Measurements from ENCODE around the gene CD300LF.

DNA sequence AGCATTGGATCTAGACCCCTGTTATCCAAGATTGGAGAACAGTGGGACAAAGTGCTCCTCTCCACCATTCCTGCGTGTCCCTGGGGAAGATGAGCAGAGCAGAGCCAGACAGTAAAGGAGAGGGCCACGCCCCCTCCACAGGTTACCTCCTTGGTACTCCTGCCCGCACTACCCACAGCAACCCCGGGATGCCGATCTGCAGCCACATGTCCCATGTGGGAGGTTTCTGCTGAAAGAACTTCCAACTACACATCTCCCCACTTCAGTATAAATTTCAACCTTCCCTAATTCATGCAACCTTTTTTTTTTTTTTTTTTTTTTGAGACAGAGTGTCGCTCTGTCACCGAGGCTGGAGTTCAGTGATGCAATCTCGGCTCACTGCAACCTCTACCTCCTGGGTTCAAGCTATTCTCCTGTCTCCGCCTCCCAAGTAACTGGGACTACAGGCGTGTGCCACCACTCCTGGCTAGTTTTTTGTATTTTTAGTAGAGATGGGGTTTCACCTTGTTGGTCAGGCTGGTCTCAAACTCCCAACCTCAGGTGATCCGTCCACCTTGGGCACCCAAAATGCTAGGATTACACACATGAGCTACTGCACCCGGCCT lies 26.6 kb upstream of the CD300LF start:
- TF ChIP-seq, protein P1, sequence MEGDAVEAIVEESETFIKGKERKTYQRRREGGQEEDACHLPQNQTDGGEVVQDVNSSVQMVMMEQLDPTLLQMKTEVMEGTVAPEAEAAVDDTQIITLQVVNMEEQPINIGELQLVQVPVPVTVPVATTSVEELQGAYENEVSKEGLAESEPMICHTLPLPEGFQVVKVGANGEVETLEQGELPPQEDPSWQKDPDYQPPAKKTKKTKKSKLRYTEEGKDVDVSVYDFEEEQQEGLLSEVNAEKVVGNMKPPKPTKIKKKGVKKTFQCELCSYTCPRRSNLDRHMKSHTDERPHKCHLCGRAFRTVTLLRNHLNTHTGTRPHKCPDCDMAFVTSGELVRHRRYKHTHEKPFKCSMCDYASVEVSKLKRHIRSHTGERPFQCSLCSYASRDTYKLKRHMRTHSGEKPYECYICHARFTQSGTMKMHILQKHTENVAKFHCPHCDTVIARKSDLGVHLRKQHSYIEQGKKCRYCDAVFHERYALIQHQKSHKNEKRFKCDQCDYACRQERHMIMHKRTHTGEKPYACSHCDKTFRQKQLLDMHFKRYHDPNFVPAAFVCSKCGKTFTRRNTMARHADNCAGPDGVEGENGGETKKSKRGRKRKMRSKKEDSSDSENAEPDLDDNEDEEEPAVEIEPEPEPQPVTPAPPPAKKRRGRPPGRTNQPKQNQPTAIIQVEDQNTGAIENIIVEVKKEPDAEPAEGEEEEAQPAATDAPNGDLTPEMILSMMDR (IDR thresholded peaks at IDR 0.05), result no peak
- TF ChIP-seq POLR2A (IDR thresholded peaks at IDR 0.05), result no peak
